NCI-H82 (cell line): Measurements from ENCODE around the gene CNTNAP2.
A peak's percentile ranks its signal among the peaks of the same experiment; 100 is the strongest.
"Not testable (repeated sequence)": the region's sequence is repeated elsewhere in the genome, so short reads cannot be mapped to it uniquely, and the experiment has no call there.

Experiments
- DNase-seq: peaks from one replicate; lab custom pipeline; 2025; lab: John Stamatoyannopoulos, UW

The CNTNAP2 gene

GRCh38 chr7:147651601-147652000 lies 1535.0 kb downstream of the CNTNAP2 start:
- DNase-seq = no peak

GRCh38 chr7:147653456-147653855 lies 1536.9 kb downstream of the CNTNAP2 start:
- no peak for DNase-seq

DNA sequence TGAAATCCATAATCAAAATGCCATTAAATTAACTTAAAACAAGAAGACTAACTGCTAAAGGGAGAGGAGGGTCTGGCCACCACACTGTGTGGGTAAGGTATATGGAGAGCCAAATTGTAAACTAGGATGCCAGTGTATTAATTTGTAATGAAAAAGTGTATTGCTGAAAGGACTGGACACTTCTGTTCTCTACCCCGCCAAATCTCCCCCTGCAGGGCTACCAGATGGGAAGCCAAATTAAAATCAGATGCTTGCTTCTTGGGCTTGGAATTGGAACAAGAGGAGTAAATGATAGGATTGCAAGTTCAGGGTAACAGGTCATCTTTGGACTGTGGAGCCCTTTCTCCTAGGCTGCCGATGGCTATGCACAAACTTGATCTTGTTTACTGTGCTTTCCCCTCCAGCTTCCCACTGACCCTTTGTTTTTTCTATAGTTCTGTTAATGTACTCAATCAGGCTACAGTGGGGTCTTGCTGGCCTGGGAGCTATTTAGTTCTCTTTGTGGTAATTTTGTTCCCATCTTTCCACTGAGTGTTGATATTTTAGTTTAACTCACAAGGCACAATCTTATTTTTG lies 1541.9 kb downstream of the CNTNAP2 start:
- no peak for DNase-seq

DNA sequence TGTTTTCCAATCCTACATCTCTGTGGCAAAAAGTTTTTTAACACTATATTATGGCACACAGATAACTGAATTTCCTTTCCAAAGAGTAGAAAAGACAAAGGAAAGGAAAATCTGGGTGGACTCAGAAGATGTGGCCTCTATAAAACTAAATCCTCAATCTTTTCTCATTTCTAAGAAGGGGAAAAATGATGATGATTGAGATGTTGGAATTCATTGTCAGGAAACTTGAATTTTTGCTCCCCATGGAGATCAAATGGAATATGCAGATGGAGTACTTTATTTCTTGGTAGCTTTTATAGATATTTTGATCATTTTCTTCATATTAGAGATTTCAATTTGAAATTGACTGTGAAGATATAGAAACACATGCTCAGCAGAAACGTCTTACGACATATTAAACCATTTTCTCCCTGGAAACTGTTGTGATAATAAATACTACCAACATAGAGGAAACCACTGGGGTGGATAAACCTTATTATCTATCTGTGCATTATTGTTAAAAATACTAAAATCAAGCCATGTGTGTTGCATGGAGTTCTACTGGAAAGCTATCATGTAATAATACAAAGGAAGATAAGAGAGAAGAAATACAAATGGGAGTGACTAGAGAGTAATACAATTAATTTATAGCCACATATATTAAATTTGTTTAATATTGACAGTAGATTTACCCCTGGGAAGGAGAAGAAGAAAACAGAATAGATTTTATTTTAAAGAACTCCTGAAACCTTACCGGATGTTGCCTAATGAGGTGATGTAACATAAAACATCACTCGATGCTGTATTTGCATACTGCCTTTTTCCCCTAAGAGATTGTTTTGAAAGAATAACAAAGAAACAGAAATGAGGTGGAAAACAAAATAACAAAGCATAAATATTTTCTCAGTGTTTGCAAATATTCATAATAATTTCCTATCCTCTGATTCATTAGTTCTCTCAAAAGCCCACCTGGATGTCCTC lies 1542.7 kb downstream of the CNTNAP2 start:
- no peak for DNase-seq

- DNase-seq = no peak
These were observed 1547.9 kb downstream of the CNTNAP2 start for GRCh38 chr7:147664541-147664940.

DNA sequence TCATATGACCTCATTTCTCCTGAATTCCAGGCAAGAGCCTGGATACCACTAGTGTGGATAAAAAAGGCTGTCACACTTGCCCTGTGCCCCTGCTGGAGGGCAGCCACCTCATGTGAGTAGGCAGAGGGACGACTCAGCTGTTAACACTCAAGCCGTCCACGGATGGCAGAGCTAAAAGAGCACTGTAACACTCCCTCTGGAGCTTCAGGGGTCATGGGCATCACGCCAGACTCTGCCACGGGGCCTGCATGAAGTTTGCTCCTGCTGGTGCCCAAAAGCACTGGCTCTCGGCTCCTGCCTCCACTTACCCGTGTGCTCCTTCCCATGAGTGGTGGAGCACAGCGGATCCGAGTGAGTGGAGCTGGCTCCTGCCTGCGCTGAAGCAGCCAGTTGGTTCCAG lies 1554.2 kb downstream of the CNTNAP2 start:
- no peak for DNase-seq

DNA sequence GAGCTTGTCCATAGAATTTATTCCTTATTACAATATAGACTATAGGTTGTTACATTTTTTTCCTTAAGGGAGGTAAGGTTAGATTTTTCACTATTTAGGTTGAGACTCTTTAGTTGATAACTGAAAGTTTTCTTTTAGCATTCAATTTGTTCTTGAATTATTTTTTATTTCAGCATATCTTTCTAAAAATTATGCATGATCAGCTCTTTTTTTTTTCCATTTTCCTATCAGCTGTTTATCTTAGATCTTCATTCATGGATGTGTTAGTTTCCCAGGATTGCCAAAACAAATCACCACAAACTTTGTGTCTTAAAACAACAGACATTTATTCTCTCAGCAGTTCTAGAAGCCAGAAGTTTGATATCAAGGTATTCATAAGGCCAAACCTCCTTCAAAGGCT lies 1558.1 kb downstream of the CNTNAP2 start:
- no peak for DNase-seq

- no peak for DNase-seq
These were observed 1562.3 kb downstream of the CNTNAP2 start for GRCh38 chr7:147678943-147679342.

- DNase-seq = no peak
These were observed 1564.9 kb downstream of the CNTNAP2 start for GRCh38 chr7:147681530-147681929.

- DNase-seq = no peak
These were observed 1584.1 kb downstream of the CNTNAP2 start for GRCh38 chr7:147700702-147701101.

DNA sequence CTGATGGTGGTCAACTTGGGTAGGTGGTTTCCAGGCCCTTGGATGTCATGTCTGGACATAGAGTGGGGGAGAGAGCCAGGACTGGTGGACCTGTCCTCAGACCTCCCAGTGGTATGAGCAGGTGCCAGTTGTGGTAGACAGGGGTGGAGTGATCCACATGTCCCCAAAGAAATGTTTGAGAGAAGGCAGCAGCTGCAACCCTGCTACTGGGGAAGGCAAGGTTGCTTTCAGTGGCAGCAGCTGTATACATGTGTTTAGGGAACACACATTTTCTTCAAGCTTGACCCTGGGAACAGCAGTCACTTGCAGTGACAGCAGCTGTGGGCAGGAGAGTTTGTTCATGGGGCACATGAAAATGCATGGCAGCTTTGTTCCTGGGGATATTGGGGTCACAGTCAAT lies 1591.3 kb downstream of the CNTNAP2 start:
- no peak for DNase-seq

DNA sequence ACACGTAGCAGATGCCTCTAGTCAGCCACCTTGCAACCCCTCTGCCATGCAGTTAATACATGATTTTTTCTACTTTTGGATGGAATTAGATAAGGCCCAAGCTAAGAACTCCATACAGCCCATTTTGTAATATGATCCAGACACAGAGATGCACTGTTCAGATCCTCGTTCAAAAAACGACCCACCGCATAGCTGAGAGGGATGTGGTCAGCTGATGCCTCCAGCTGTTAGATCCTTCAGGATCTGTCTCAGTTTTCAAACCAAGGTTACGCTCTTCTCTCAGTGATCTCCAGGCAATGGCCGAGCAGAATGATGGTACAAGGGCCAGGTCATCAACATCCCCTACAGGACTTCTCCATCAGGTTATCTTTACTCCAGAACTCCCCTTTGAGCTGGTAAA lies 1592.3 kb downstream of the CNTNAP2 start:
- no peak for DNase-seq

DNA sequence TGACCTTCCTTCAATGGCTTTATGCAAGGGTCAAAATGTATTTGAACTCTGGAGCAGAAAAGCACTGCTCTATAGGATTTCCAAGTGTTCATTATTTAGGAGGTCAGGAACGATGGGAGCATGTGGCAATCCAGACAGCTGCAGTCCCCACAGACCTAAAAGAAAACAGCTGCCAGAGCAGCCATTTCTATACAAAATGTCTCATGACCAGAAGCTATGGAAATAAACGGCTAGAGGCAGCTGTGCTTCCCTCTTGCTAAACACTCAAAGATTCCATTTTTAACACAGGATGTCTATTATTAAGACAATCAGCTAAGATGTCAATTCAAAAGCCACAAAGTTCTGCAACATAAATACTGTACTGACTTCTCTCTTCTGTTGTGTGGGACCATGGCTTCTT lies 1594.8 kb downstream of the CNTNAP2 start:
- DNase-seq = no peak

DNA sequence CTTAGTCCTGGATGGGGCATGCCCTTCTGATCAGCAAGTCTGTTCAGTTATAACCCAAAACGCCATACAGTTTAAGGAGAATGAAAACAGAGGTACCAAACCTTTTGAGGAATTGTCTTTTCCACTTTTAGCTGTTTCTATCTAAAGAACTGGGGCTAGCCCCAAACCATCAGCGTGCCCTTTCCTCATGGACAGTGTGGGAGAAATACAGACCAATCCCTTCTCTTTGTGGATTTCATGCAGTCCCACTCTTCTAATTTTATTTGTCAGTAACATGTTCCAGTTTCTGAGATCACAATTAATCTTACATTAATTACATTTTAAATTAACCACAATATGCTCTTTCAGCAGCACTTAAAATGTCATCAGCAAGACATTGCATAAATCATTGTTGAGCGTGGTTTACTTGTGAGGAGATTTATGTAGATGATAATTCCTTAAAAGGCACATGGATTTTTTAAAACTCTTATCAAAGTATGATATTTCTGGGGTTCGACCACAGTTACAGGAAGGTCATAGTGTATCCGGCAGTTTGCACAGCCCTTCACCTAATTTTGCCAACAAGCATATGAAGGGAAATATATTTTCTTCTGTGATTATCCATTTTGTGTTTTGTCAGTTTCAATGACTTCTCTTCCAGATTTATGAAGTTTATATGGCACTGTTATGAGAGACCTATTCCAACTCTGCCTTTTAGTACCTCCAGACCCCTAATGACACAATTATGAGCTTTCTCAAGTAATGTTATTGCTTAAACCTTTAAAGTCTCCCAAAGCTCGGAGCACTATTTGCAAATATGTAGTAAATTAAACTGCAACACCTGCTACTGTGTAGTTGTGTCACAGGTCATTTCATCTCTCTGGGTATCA lies 1605.6 kb downstream of the CNTNAP2 start:
- DNase-seq = no peak

DNA sequence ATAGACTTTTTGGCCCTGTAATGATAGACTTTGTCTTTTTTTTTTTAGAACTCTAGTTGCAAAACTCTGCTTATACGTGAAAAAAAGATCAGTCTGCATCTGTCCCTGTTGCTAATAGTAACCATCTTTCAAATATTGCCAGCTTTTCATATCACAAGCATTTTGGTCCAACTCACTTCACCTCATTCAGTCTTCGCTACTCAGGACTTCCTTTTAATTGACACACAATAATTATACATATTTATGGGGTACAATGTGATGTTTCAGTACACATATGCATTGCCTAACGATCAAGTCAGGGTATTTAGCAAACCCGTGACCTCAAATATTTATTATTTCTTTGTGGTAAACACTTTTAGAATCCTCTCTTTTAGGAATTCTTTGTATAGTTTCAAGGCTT lies 1606.9 kb downstream of the CNTNAP2 start:
- no peak for DNase-seq

- no peak for DNase-seq
These were observed 1614.7 kb downstream of the CNTNAP2 start for GRCh38 chr7:147731311-147731710.

GRCh38 chr7:147737559-147738214 lies 1621.1 kb downstream of the CNTNAP2 start:
- DNase-seq = not testable (repeated sequence)

DNA sequence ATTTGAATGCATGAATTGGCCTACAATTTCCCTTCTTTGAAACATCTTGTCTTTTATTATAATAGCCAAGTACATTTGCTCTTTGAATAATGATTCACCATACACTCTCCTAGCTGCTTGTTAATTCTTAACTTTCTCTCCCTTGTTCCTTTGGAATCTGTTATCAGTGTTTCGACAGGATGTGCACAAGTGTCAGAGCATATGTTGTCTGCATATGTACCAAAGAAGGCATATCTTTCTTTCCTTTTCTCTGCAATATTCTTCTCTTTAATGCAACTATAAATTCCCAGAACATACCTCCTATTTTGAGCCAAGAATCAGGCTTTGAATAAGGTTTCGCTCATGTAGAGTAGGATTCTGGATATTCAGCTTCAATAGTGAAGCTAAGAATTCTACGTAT lies 1625.7 kb downstream of the CNTNAP2 start:
- DNase-seq = no peak

DNA sequence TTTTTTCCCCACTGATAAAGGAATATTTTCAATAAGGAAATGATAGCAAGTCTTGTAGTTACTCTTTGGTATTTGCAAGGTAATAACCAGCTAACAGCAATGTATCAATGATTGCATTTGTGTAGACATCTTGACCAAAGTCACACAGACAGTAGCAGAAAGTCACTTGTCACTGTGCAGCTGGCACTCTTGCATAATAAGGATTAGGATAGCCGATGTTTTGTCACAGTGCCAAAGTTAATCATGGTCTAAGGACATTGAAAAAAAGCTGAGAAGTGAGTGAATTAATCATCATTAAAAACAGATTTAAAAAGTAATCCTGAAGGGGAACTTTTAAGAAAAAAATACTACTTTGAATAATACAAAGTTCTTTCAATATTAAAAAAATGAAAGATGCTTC lies 1639.7 kb downstream of the CNTNAP2 start:
- DNase-seq = peak; percentile 97

GRCh38 chr7:147759327-147759943 lies 1642.8 kb downstream of the CNTNAP2 start:
- no peak for DNase-seq

DNA sequence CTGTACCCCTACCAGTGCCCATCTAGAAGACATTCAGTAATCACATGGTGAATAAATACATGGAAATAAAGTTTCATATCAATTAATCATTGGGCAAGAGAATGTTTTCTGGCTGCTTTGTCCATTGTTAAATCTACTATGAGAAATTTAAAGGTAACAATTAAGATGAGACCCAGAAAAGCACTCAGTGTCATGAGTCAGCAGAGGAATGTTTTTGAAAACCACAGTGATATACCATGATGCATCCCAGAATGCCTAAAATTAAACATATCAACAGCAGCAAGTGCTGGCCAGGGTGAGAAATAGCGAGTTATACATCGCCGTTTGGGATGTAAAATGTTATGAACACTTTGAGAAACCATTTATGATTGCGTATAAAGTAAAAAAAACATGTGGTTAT lies 1648.7 kb downstream of the CNTNAP2 start:
- DNase-seq = no peak

DNA sequence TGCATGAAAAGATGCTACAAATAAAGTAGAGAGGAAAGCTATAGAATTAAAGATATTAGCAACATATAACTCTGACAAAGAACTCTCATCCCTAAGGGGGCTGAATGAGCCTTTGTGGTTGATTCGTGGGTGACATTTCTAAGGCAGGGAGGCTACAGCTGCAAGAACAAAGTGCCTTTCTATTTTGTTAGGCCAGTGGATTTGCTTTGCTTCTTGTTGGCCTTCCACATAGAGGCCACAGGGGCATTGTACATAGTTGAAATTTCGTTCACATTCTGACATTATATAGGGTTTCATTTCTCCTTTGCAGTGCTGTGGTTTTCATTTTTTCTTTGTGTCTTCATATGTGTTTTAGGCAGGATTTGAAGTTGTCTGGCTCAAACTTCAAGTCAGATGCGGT lies 1654.7 kb downstream of the CNTNAP2 start:
- no peak for DNase-seq
